Transverse colon (tissue), 3 donors: Measurements from ENCODE around the gene EHF.

Source experiments
- EP300 ChIP-seq: sonication (generic); formaldehyde crosslinking; IDR thresholded peaks from one replicate; pipeline ENCODE4 v1.6.1; 2017; ENCODE audit warnings: antibody characterized with exemption, low read depth
- POLR2A ChIP-seq: fragments of 450-650 bp; IDR thresholded peaks from one replicate; pipeline ENCODE4 v1.6.1; 2016; ENCODE audit warnings: antibody characterized with exemption, mild to moderate bottlenecking, moderate library complexity
- TF ChIP-seq, protein P1 (sequence below), 5 experiments: fragments of 200-600 bp in 3 of 5; fragments of 450-650 bp in 2 of 5; sonication (generic) in 3 of 5; IDR thresholded peaks; 1 replicate in 2 of 5; 2 replicates in 3 of 5; pipeline ENCODE4 v1.5.1; 2016 to 2017; ENCODE audit warnings: antibody characterized with exemption in 5 of 5, inconsistent platforms in 3 of 5, mild to moderate bottlenecking in 2 of 5, moderate library complexity in 1 of 5

DNA sequence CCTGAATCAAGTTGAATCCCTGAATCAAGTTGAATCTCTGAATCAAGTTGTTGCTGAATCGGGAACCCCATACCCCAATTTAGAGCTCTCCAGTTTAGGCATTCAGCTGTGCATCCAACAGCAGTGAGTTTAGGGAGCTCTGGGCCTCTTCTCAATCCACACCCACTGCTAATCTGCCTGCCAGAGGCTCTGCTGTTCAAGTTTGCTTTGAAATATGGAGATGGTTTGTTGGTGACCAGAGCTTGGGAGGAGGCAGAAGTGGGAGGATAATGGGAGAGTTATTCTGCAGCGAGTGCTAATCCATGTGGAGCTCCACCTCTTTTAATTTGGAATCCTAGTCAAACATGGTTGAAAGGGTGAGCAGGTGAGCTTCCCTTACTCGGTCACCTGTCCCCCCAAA lies 22.4 kb downstream of the EHF start:
- no peak for TF ChIP-seq POLR2A
- TF ChIP-seq, protein P1, sequence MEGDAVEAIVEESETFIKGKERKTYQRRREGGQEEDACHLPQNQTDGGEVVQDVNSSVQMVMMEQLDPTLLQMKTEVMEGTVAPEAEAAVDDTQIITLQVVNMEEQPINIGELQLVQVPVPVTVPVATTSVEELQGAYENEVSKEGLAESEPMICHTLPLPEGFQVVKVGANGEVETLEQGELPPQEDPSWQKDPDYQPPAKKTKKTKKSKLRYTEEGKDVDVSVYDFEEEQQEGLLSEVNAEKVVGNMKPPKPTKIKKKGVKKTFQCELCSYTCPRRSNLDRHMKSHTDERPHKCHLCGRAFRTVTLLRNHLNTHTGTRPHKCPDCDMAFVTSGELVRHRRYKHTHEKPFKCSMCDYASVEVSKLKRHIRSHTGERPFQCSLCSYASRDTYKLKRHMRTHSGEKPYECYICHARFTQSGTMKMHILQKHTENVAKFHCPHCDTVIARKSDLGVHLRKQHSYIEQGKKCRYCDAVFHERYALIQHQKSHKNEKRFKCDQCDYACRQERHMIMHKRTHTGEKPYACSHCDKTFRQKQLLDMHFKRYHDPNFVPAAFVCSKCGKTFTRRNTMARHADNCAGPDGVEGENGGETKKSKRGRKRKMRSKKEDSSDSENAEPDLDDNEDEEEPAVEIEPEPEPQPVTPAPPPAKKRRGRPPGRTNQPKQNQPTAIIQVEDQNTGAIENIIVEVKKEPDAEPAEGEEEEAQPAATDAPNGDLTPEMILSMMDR (IDR thresholded peaks at IDR 0.05) = no peak
- no peak for TF ChIP-seq EP300
